Keratinocyte (primary cell): ENCODE data around the gene VCL.

Experiments
- EZH2 ChIP-seq: IDR thresholded peaks from one replicate; pipeline ENCODE4 v1.6.1; 2012; ENCODE audit warnings: inconsistent platforms, mild to moderate bottlenecking, low read length, moderate library complexity
- TF ChIP-seq, protein P1 (sequence below), 3 experiments: IDR thresholded peaks in 1 of 3; conservative IDR thresholded peaks in 1 of 3; optimal IDR thresholded peaks in 1 of 3; 2 replicates in 2 of 3; 3 replicates in 1 of 3; pipeline versions ENCODE3 to v1.5.1; 2011; ENCODE audit warnings: low read length in 3 of 3, mild to moderate bottlenecking in 3 of 3, moderate library complexity in 2 of 3, control low read depth in 1 of 3, inconsistent platforms in 1 of 3; ENCODE audit not compliant: insufficient read depth in 2 of 3; ENCODE audit errors: extremely low read depth in 1 of 3

GRCh38 chr10:73997461-73997786, 492 bp upstream of the VCL start:
- TF ChIP-seq, protein P1, sequence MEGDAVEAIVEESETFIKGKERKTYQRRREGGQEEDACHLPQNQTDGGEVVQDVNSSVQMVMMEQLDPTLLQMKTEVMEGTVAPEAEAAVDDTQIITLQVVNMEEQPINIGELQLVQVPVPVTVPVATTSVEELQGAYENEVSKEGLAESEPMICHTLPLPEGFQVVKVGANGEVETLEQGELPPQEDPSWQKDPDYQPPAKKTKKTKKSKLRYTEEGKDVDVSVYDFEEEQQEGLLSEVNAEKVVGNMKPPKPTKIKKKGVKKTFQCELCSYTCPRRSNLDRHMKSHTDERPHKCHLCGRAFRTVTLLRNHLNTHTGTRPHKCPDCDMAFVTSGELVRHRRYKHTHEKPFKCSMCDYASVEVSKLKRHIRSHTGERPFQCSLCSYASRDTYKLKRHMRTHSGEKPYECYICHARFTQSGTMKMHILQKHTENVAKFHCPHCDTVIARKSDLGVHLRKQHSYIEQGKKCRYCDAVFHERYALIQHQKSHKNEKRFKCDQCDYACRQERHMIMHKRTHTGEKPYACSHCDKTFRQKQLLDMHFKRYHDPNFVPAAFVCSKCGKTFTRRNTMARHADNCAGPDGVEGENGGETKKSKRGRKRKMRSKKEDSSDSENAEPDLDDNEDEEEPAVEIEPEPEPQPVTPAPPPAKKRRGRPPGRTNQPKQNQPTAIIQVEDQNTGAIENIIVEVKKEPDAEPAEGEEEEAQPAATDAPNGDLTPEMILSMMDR (optimal IDR thresholded peaks at IDR 0.05 in 1 of 3, IDR thresholded peaks at IDR 0.05 in 1 of 3, conservative IDR thresholded peaks at IDR 0.05 in 1 of 3; ENCODE audit: extremely low read depth in 1 of 3, insufficient read depth in 2 of 3, low read length in 3 of 3), result no peak
- no peak for TF ChIP-seq EZH2
